ENCODE data around the gene TSPAN11. TPM values are rescaled to one million over a fixed set of nuclear protein-coding genes. Genes with fewer than 3 reads are reported as not detected.

TSPAN11 gene
- total and polyA plus RNA-seq, 7 experiments from 2014 or later, result not detected

DNA sequence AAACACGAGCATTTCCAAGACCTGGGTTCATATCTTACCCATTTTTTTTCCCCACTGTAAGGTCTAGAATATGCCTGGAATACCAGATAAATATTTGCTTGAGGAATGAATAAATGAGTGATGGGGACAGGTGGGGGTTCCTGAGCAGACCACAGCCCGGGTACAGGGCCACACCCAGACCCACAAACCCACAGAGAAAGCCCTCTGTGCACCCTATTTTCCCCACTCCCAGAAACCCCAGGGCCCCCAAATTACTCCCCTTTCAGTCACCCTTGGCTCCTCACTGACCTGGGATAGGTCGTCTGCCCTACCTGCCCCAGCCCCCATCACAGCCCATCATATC, 80.6 kb downstream of the TSPAN11 start:
- DNase-seq (no peak), ATAC-seq (no peak)
- H3K27ac ChIP-seq (ENCODE audit: low read depth, low read length), result no peak overlapping the region
- Mint-ChIP-seq H3K4me1 (no peaks in the 10 kb centered on the region), H3K9me3 (no peaks in the 10 kb centered on the region), H3K27ac (no peak overlapping the region), H3K4me3 (no peak overlapping the region), H3K36me3 (no peaks in the 10 kb centered on the region), H3K27me3 (peaks cover 0 to 1% (median 0%) of the 10 kb centered on the region in 5 donors)
- H3K4me3 ChIP-seq (ENCODE audit: low read length), result no peak overlapping the region
- intact Hi-C loops (cut with micrococcal nuclease), result no loop called here
- ChIA-PET POLR2A (no interaction called here), CTCF (no interaction called here)
- no peaks in the 10 kb centered on the region for H3K9me3 ChIP-seq (ENCODE audit: control insufficient read depth in 2 of 3, low read length in 3 of 3)
- no peaks in the 10 kb centered on the region for H3K4me1 ChIP-seq (ENCODE audit: control insufficient read depth in 2 of 2, insufficient read depth in 2 of 2, low read length in 2 of 2)
- H3K27me3 ChIP-seq (ENCODE audit: control insufficient read depth in 2 of 2, insufficient read depth in 2 of 2, low read length in 2 of 2), result no peaks in the 10 kb centered on the region
- no peaks in the 10 kb centered on the region for H3K36me3 ChIP-seq (ENCODE audit: control insufficient read depth in 2 of 3, insufficient read depth in 3 of 3, low read length in 3 of 3)

DNA sequence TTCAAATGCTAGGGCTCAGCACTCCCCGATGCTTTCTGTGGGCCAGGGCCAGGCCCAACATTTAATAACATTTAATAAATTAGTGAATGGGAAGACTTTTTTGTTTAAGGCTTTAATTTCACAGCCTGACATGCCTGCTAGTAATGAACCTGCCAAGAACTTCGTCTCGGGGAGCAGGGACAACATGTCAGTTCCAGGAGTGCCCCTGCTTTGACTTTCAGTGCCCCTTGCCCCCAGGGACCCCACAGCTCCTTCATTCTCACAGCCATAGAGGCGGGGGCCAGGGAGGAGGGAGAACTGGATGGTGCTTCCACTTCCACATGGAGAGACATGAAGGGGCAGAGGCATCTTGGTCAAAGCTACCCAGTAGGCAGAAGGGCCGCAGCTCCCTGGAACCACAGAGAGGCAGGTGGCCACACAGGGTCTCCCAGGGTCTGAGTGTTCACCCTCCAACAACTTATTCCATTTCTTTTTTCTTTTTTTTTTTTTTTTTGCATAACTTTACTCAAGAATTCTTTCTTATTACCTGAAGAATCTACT, 81.2 kb downstream of the TSPAN11 start:
- no peak overlapping the region for H3K27ac Mint-ChIP-seq
- H3K9me3 ChIP-seq (ENCODE audit: control insufficient read depth in 2 of 3, low read length in 3 of 3), result no peaks in the 10 kb centered on the region
- ATAC-seq, result no peak
- H3K4me3 ChIP-seq (ENCODE audit: low read length), result no peak overlapping the region
- H3K36me3 Mint-ChIP-seq, result no peaks in the 10 kb centered on the region
- H3K4me1 Mint-ChIP-seq, result no peaks in the 10 kb centered on the region
- CTCF ChIA-PET, result no interaction called here
- intact Hi-C loops (cut with micrococcal nuclease), result no loop called here
- no peaks in the 10 kb centered on the region for H3K36me3 ChIP-seq (ENCODE audit: control insufficient read depth in 2 of 3, insufficient read depth in 3 of 3, low read length in 3 of 3)
- H3K27me3 Mint-ChIP-seq, result peaks cover 0 to 7% (median 4%) of the 10 kb centered on the region in 5 donors
- POLR2A ChIA-PET, result no interaction called here
- H3K4me3 Mint-ChIP-seq, result no peak overlapping the region
- H3K9me3 Mint-ChIP-seq, result no peaks in the 10 kb centered on the region
- no peaks in the 10 kb centered on the region for H3K27me3 ChIP-seq (ENCODE audit: control insufficient read depth in 2 of 2, insufficient read depth in 2 of 2, low read length in 2 of 2)
- no peaks in the 10 kb centered on the region for H3K4me1 ChIP-seq (ENCODE audit: control insufficient read depth in 2 of 2, insufficient read depth in 2 of 2, low read length in 2 of 2)
- no peak overlapping the region for H3K27ac ChIP-seq (ENCODE audit: low read depth, low read length)
- no peak for DNase-seq

DNA sequence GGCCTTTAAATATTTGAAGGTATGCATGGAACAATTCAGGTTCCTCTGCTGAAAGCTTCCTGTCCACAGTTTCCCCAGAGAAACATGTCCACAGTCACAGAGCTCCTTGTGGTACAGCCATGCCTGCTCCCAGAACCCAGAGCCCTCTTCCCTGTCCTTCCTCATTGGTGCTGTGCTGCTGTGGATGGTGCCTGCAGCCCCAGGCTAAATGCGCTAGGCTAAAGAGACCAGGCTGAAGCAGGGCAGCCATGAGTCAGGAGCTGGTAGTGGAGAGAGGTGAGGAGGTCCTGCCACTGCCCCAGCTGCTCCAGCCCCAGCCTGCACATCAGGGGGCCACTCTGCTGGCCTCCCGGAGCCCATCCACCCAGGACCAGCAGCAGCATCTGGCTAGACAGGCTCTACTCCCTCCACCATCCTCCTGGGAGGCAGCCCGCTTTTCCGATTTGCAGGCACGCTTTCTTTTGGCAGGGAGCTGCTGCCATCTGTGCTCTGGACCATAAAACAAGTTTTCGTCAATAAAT, 81.8 kb downstream of the TSPAN11 start:
- Histone ChIP-seq H3K36me3 (ENCODE audit: control insufficient read depth in 2 of 3, insufficient read depth in 3 of 3, low read length in 3 of 3) (no peaks in the 10 kb centered on the region), H3K4me1 (ENCODE audit: control insufficient read depth in 2 of 2, insufficient read depth in 2 of 2, low read length in 2 of 2) (no peaks in the 10 kb centered on the region), H3K4me3 (ENCODE audit: low read length) (no peak overlapping the region), H3K27me3 (ENCODE audit: control insufficient read depth in 2 of 2, insufficient read depth in 2 of 2, low read length in 2 of 2) (no peaks in the 10 kb centered on the region), H3K27ac (ENCODE audit: low read depth, low read length) (no peak overlapping the region), H3K9me3 (ENCODE audit: control insufficient read depth in 2 of 3, low read length in 3 of 3) (no peaks in the 10 kb centered on the region)
- Mint-ChIP-seq H3K27me3 (peaks cover 0 to 13% (median 7%) of the 10 kb centered on the region in 5 donors), H3K4me1 (no peaks in the 10 kb centered on the region), H3K4me3 (no peak overlapping the region), H3K36me3 (no peaks in the 10 kb centered on the region), H3K27ac (no peak overlapping the region), H3K9me3 (no peaks in the 10 kb centered on the region)
- DNase-seq (no peak), ATAC-seq (no peak)
- ChIA-PET CTCF (no interaction called here), POLR2A (no interaction called here)
- intact Hi-C loops (cut with micrococcal nuclease), result no loop called here

DNA sequence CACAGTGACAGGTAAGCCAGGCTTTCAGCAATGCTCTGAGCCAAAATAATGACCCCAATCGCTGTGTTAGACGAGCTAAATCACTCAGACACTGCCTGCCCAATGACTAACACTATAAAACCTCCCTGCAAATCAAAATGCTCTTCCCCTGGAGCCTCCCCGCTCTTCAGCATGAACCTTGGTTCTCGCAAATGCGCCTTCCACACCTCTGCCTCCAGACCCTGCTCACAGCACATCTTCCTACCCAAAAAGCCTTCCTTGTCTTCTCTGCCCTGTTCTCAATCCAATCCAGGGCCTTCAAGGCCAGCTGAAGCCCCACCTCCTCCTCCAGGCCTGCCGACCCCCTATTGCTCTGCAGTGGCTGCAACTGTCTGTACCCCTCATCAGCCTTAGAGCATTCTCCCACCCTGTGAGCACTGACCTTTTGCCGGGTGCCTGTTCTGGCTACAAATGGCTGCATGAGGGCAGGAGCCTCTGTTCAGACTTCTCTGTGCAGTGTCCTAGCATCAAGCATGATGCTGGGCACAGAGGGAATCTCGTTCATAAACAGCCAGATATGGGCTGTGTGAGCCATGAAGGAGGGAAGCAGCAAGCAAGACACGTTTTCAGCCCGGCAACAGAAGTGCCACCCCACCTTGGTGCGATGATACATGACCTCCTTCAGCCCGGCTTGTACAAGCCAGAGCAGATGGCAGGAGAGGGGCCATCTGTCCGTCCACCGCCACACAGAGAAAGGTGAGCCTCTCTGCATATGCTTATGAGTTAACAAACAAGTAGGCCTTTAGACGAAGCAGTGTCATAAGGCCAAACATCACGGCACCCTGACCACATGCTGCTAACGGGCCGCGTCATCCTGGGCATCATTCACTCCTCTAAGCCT, 82.7 kb downstream of the TSPAN11 start:
- Mint-ChIP-seq H3K9me3 (no peaks in the 10 kb centered on the region), H3K4me1 (no peaks in the 10 kb centered on the region), H3K27me3 (peaks cover 0 to 15% (median 7%) of the 10 kb centered on the region in 5 donors), H3K36me3 (no peaks in the 10 kb centered on the region), H3K27ac (no peak overlapping the region), H3K4me3 (no peak overlapping the region)
- Histone ChIP-seq H3K9me3 (ENCODE audit: control insufficient read depth in 2 of 3, low read length in 3 of 3) (no peaks in the 10 kb centered on the region), H3K36me3 (ENCODE audit: control insufficient read depth in 2 of 3, insufficient read depth in 3 of 3, low read length in 3 of 3) (no peaks in the 10 kb centered on the region), H3K27ac (ENCODE audit: low read depth, low read length) (no peak overlapping the region), H3K4me1 (ENCODE audit: control insufficient read depth in 2 of 2, insufficient read depth in 2 of 2, low read length in 2 of 2) (no peaks in the 10 kb centered on the region), H3K4me3 (ENCODE audit: low read length) (no peak overlapping the region), H3K27me3 (ENCODE audit: control insufficient read depth in 2 of 2, insufficient read depth in 2 of 2, low read length in 2 of 2) (no peaks in the 10 kb centered on the region)
- ATAC-seq (no peak), DNase-seq (no peak)
- ChIA-PET POLR2A (no interaction called here), CTCF (no interaction called here)
- intact Hi-C loops (cut with micrococcal nuclease), result no loop called here

DNA sequence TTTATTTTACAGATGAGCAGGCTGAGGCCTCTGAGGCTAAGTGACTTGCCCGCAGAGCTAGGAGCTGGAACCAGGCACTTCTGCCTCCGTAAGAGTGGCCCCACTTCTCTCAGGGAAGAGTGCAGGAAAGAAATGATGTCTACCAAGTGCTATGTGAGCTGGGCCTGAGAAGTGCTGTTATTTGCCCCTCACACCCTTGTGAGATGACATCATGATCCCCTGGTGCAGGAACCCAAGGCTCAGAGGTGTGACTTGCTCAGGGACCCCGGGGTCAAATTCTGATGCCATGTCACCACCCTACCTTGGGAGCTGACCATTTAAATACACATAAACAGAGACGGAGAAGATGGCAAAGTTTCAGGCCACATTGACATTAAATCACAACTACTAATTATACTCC, 83.4 kb downstream of the TSPAN11 start:
- no peaks in the 10 kb centered on the region for H3K27me3 ChIP-seq (ENCODE audit: control insufficient read depth in 2 of 2, insufficient read depth in 2 of 2, low read length in 2 of 2)
- ATAC-seq, result no peak
- intact Hi-C loops (cut with micrococcal nuclease), result no loop called here
- CTCF ChIA-PET, result no interaction called here
- no peak overlapping the region for H3K4me3 Mint-ChIP-seq
- peaks cover 0 to 15% (median 7%) of the 10 kb centered on the region in 5 donors for H3K27me3 Mint-ChIP-seq
- H3K9me3 Mint-ChIP-seq, result no peaks in the 10 kb centered on the region
- no peak for DNase-seq
- POLR2A ChIA-PET, result no interaction called here
- H3K9me3 ChIP-seq (ENCODE audit: control insufficient read depth in 2 of 3, low read length in 3 of 3), result no peaks in the 10 kb centered on the region
- no peaks in the 10 kb centered on the region for H3K36me3 ChIP-seq (ENCODE audit: control insufficient read depth in 2 of 3, insufficient read depth in 3 of 3, low read length in 3 of 3)
- no peaks in the 10 kb centered on the region for H3K4me1 ChIP-seq (ENCODE audit: control insufficient read depth in 2 of 2, insufficient read depth in 2 of 2, low read length in 2 of 2)
- no peak overlapping the region for H3K27ac Mint-ChIP-seq
- no peaks in the 10 kb centered on the region for H3K36me3 Mint-ChIP-seq
- H3K4me1 Mint-ChIP-seq, result no peaks in the 10 kb centered on the region
- no peak overlapping the region for H3K27ac ChIP-seq (ENCODE audit: low read depth, low read length)
- no peak overlapping the region for H3K4me3 ChIP-seq (ENCODE audit: low read length)

DNA sequence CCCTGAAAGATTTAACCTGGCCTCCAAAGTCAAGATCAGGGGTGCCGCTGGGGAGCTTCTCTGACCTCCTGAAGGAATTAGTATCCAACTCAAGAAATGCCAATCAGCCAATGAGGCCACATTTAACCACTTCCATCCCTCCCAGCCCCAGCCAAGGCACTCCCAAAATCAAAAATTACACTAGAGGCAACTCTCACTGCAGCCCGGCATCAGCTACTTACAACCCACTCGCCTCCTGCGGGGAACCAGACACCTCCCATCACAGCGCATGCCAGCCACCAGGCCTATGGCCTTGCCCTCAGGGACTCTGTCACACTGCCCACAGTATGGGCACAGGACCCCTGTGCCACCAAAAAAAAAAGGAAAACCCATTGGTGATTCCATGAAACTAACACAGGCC, 84.8 kb downstream of the TSPAN11 start:
- intact Hi-C loops (cut with micrococcal nuclease), result no loop called here
- no peak overlapping the region for H3K4me3 ChIP-seq (ENCODE audit: low read length)
- Mint-ChIP-seq H3K36me3 (no peaks in the 10 kb centered on the region), H3K9me3 (no peaks in the 10 kb centered on the region), H3K27ac (no peak overlapping the region), H3K27me3 (peaks cover 0 to 23% (median 7%) of the 10 kb centered on the region in 5 donors), H3K4me3 (no peak overlapping the region), H3K4me1 (no peaks in the 10 kb centered on the region)
- no peak for DNase-seq
- ChIA-PET CTCF (no interaction called here), POLR2A (no interaction called here)
- no peaks in the 10 kb centered on the region for H3K27me3 ChIP-seq (ENCODE audit: control insufficient read depth in 2 of 2, insufficient read depth in 2 of 2, low read length in 2 of 2)
- no peak for ATAC-seq
- H3K36me3 ChIP-seq (ENCODE audit: control insufficient read depth in 2 of 3, insufficient read depth in 3 of 3, low read length in 3 of 3), result no peaks in the 10 kb centered on the region
- no peak overlapping the region for H3K27ac ChIP-seq (ENCODE audit: low read depth, low read length)
- H3K9me3 ChIP-seq (ENCODE audit: control insufficient read depth in 2 of 3, low read length in 3 of 3), result no peaks in the 10 kb centered on the region
- H3K4me1 ChIP-seq (ENCODE audit: control insufficient read depth in 2 of 2, insufficient read depth in 2 of 2, low read length in 2 of 2), result no peaks in the 10 kb centered on the region

Measured in naive thymus-derived CD4-positive, alpha-beta T cell (primary cell).